CD4-positive, CD25-positive, alpha-beta regulatory T cell (primary cell): ENCODE measurements around the gene EZH1. TPM values are rescaled to one million over a fixed set of nuclear protein-coding genes. Genes with fewer than 3 reads are reported as not detected.

ENCODE experiments used
- ATAC-seq, 2 donors: fragments of 150-1000 bp; cut with Tn5 transposase; one replicate each; pipeline ENCODE4 v1.10.0; 2021; ENCODE audit warnings: low read depth in 2 of 2, moderate number of reproducible peaks in 2 of 2, moderate library complexity in 1 of 2
- DNase-seq, 3 donors: peaks; one replicate each; pipeline versions ENCODE4 v3.0.0 to v3.0.0-alpha.2; 2012 to 2022; ENCODE audit warnings: mixed read lengths in 1 of 3
- H3K27ac ChIP-seq: one replicate; pipeline ENCODE4 v1.7.0; 2013; ENCODE audit warnings: mild to moderate bottlenecking, low read length; ENCODE audit not compliant: insufficient read depth, poor library complexity, severe bottlenecking
- H3K27me3 ChIP-seq: one replicate; pipeline ENCODE4 v1.7.0; 2013; ENCODE audit warnings: low read length; ENCODE audit not compliant: control insufficient read depth, insufficient read depth
- H3K36me3 ChIP-seq: one replicate; pipeline ENCODE4 v1.7.0; 2013; ENCODE audit warnings: mild to moderate bottlenecking, low read length, moderate library complexity; ENCODE audit not compliant: control insufficient read depth, insufficient read depth
- H3K4me1 ChIP-seq: 2 replicates; pipeline ENCODE4 v1.7.0; 2013; ENCODE audit warnings: mild to moderate bottlenecking, low read length; ENCODE audit not compliant: insufficient read depth, control insufficient read depth, poor library complexity, severe bottlenecking
- H3K4me3 ChIP-seq: one replicate; pipeline ENCODE4 v1.7.0; 2013; ENCODE audit warnings: low read depth, mild to moderate bottlenecking, low read length, moderate library complexity
- H3K9me3 ChIP-seq, 2 experiments: 1 replicate in 1 of 2; 2 replicates in 1 of 2; pipeline ENCODE4 v1.7.0; 2013; ENCODE audit warnings: low read length in 2 of 2, mild to moderate bottlenecking in 1 of 2, moderate library complexity in 1 of 2; ENCODE audit not compliant: control insufficient read depth in 2 of 2
- H3K27ac Mint-ChIP-seq, 3 donors: one replicate each; pipeline ENCODE4 v1.8.0; 2020 to 2022; ENCODE audit warnings: mild to moderate bottlenecking in 3 of 3, mixed read lengths in 3 of 3, moderate library complexity in 2 of 3
- H3K27me3 Mint-ChIP-seq: one replicate; pipeline ENCODE4 v1.8.0; 2022; ENCODE audit warnings: mild to moderate bottlenecking, mixed read lengths
- H3K36me3 Mint-ChIP-seq: one replicate; pipeline ENCODE4 v1.8.0; 2020; ENCODE audit warnings: mixed read lengths
- H3K4me1 Mint-ChIP-seq, 4 donors: one replicate each; pipeline ENCODE4 v1.8.0; 2020 to 2022; ENCODE audit warnings: mixed read lengths in 4 of 4, mild to moderate bottlenecking in 1 of 4
- H3K4me3 Mint-ChIP-seq, 4 donors: one replicate each; pipeline ENCODE4 v1.8.0; 2020 to 2022; ENCODE audit warnings: mild to moderate bottlenecking in 4 of 4, mixed read lengths in 4 of 4, moderate library complexity in 3 of 4
- H3K9me3 Mint-ChIP-seq, 7 donors: one replicate each; pipeline ENCODE4 v1.8.0; 2020 to 2022; ENCODE audit warnings: mixed read lengths in 7 of 7, mild to moderate bottlenecking in 3 of 7, moderate library complexity in 2 of 7
- polyA plus RNA-seq, 4 donors: library from polyadenylated mRNA; unstranded; fragments of 300-500 nt; fragmentation: Illumina TruSeq; gene quantifications; one replicate each; pipeline ENCODE4 v1.2.3, GENCODE V29; 2021
- total RNA-seq: library from RNA; stranded (reverse); gene quantifications from one replicate; pipeline ENCODE4 v1.2.3, GENCODE V29; 2022

EZH1 gene
- total and polyA plus RNA-seq, 5 donors from 2014 or later, result 38.7 to 123 (median 54.4) TPM

- Histone ChIP-seq H3K27me3 (no peaks in the 10 kb centered on the region), H3K36me3 (peaks cover 23% of the 10 kb centered on the region), H3K4me1 (no peaks in the 10 kb centered on the region), H3K9me3 (no peaks in the 10 kb centered on the region), H3K27ac (no peak overlapping the region), H3K4me3 (no peak overlapping the region)
- H3K27me3 Mint-ChIP-seq, result no peaks in the 10 kb centered on the region
- peaks cover 18% of the 10 kb centered on the region for H3K36me3 Mint-ChIP-seq
- no peak overlapping the region for H3K27ac Mint-ChIP-seq
- H3K9me3 Mint-ChIP-seq, result no peaks in the 10 kb centered on the region
- DNase-seq, result no peak
- no peak overlapping the region for H3K4me3 Mint-ChIP-seq
- ATAC-seq, result no peak
- peaks cover 0 to 3% (median 1%) of the 10 kb centered on the region in 4 donors for H3K4me1 Mint-ChIP-seq
Measured at GRCh38 chr17:42694524-42694923, 50.3 kb downstream of the EZH1 start.

GRCh38 chr17:42692489-42692888 lies 52.4 kb downstream of the EZH1 start:
- Mint-ChIP-seq H3K27ac (peak overlapping the region in 1 of 3 donors; percentile 51), H3K27me3 (no peaks in the 10 kb centered on the region), H3K4me3 (no peak overlapping the region), H3K36me3 (peaks cover 7% of the 10 kb centered on the region), H3K4me1 (peaks cover 0 to 7% (median 2%) of the 10 kb centered on the region in 4 donors), H3K9me3 (no peaks in the 10 kb centered on the region)
- Histone ChIP-seq H3K9me3 (no peaks in the 10 kb centered on the region), H3K27me3 (no peaks in the 10 kb centered on the region), H3K36me3 (peaks cover 13% of the 10 kb centered on the region), H3K4me3 (no peak overlapping the region), H3K4me1 (no peaks in the 10 kb centered on the region), H3K27ac (no peak overlapping the region)
- DNase-seq, result no peak
- no peak for ATAC-seq

- peaks cover 0 to 7% (median 4%) of the 10 kb centered on the region in 4 donors for H3K4me1 Mint-ChIP-seq
- Histone ChIP-seq H3K27me3 (no peaks in the 10 kb centered on the region), H3K4me1 (no peaks in the 10 kb centered on the region), H3K9me3 (no peaks in the 10 kb centered on the region), H3K27ac (no peak overlapping the region), H3K36me3 (peaks cover 11% of the 10 kb centered on the region), H3K4me3 (no peak overlapping the region)
- ATAC-seq, result no peak
- H3K27ac Mint-ChIP-seq, result no peak overlapping the region
- peaks cover 7% of the 10 kb centered on the region for H3K36me3 Mint-ChIP-seq
- H3K9me3 Mint-ChIP-seq, result no peaks in the 10 kb centered on the region
- DNase-seq, result no peak
- H3K4me3 Mint-ChIP-seq, result no peak overlapping the region
- H3K27me3 Mint-ChIP-seq, result no peaks in the 10 kb centered on the region
Measured at GRCh38 chr17:42691021-42691545, 53.8 kb downstream of the EZH1 start.

- peaks cover 3% of the 10 kb centered on the region for H3K36me3 Mint-ChIP-seq
- H3K9me3 Mint-ChIP-seq, result no peaks in the 10 kb centered on the region
- no peak overlapping the region for H3K27ac Mint-ChIP-seq
- no peaks in the 10 kb centered on the region for H3K27me3 Mint-ChIP-seq
- no peak overlapping the region for H3K27ac ChIP-seq
- peaks cover 7% of the 10 kb centered on the region for H3K36me3 ChIP-seq
- H3K27me3 ChIP-seq, result no peaks in the 10 kb centered on the region
- no peak overlapping the region for H3K4me3 ChIP-seq
- no peak for DNase-seq
- no peak overlapping the region for H3K4me3 Mint-ChIP-seq
- H3K4me1 ChIP-seq, result no peaks in the 10 kb centered on the region
- no peaks in the 10 kb centered on the region for H3K9me3 ChIP-seq
- no peak for ATAC-seq
- peaks cover 0 to 10% (median 5%) of the 10 kb centered on the region in 4 donors for H3K4me1 Mint-ChIP-seq
Measured at GRCh38 chr17:42690596-42690995, 54.2 kb downstream of the EZH1 start.

- Mint-ChIP-seq H3K36me3 (peaks cover 3% of the 10 kb centered on the region), H3K27me3 (peaks cover 5% of the 10 kb centered on the region), H3K4me1 (peaks cover 0 to 26% (median 15%) of the 10 kb centered on the region in 4 donors), H3K4me3 (no peak overlapping the region), H3K27ac (peak overlapping the region in 1 of 3 donors; percentile 49), H3K9me3 (peaks cover 0 to 3% (median 0%) of the 10 kb centered on the region in 7 donors)
- no peak for ATAC-seq
- no peak for DNase-seq
- no peaks in the 10 kb centered on the region for H3K9me3 ChIP-seq
- H3K4me1 ChIP-seq, result peaks cover 9% of the 10 kb centered on the region
- H3K27ac ChIP-seq, result no peak overlapping the region
- H3K4me3 ChIP-seq, result no peak overlapping the region
- H3K36me3 ChIP-seq, result peaks cover 3% of the 10 kb centered on the region
- no peaks in the 10 kb centered on the region for H3K27me3 ChIP-seq
Measured at GRCh38 chr17:42687707-42688320, 57.0 kb downstream of the EZH1 start.

GRCh38 chr17:42686520-42687128 lies 58.2 kb downstream of the EZH1 start:
- no peaks in the 10 kb centered on the region for H3K27me3 ChIP-seq
- Mint-ChIP-seq H3K27me3 (peaks cover 17% of the 10 kb centered on the region), H3K4me1 (peaks cover 6 to 37% (median 23%) of the 10 kb centered on the region in 4 donors), H3K9me3 (peaks cover 0 to 3% (median 0%) of the 10 kb centered on the region in 7 donors), H3K36me3 (peaks cover 3% of the 10 kb centered on the region), H3K27ac (peak overlapping the region in 1 of 3 donors; percentile 49), H3K4me3 (peak overlapping the region in 1 of 4 donors; percentile 88)
- DNase-seq, result no peak
- peaks cover 21% of the 10 kb centered on the region for H3K4me1 ChIP-seq
- H3K9me3 ChIP-seq, result no peaks in the 10 kb centered on the region
- H3K27ac ChIP-seq, result no peak overlapping the region
- H3K4me3 ChIP-seq, result no peak overlapping the region
- ATAC-seq, result no peak
- peaks cover 3% of the 10 kb centered on the region for H3K36me3 ChIP-seq

- Histone ChIP-seq H3K27me3 (no peaks in the 10 kb centered on the region), H3K4me1 (peaks cover 27% of the 10 kb centered on the region), H3K4me3 (no peak overlapping the region), H3K9me3 (no peaks in the 10 kb centered on the region), H3K36me3 (no peaks in the 10 kb centered on the region), H3K27ac (no peak overlapping the region)
- Mint-ChIP-seq H3K4me3 (peak overlapping the region in 1 of 4 donors; percentile 88), H3K27me3 (peaks cover 22% of the 10 kb centered on the region), H3K4me1 (peaks cover 6 to 44% (median 29%) of the 10 kb centered on the region in 4 donors), H3K36me3 (peaks cover 3% of the 10 kb centered on the region), H3K9me3 (peaks cover 0 to 3% (median 0%) of the 10 kb centered on the region in 7 donors), H3K27ac (peak overlapping the region in 1 of 3 donors; percentile 40)
- no peak for ATAC-seq
- no peak for DNase-seq
Measured at GRCh38 chr17:42685831-42686230, 59.0 kb downstream of the EZH1 start.
